GM23338 (cell line): ENCODE measurements around the gene CAMSAP3. TPM values are rescaled to one million over a fixed set of nuclear protein-coding genes. Genes with fewer than 3 reads are reported as not detected.

Experiments used
- ATAC-seq: fragments of 200-7000 bp; cut with Tn5 transposase; 3 replicates; pipeline ENCODE4 v1.9.1; 2020
- DNase-seq: peaks from one replicate; pipeline ENCODE4 v3.0.0-alpha.2; 2015; ENCODE audit warnings: low spot score
- H2AFZ ChIP-seq: fragments of 200-600 bp; sonication (generic); 2 replicates; pipeline ENCODE4 v1.8.0; 2016; ENCODE audit warnings: antibody characterized with exemption, mild to moderate bottlenecking, moderate library complexity
- H3F3A ChIP-seq: fragments of 200-600 bp; sonication (generic); replicated peaks from 2 replicates; pipeline ENCODE4 v1.8.0; 2017; ENCODE audit warnings: antibody characterized with exemption, mixed run types, low read depth
- H3K27ac ChIP-seq: fragments of 200-600 bp; sonication (generic); 2 replicates; pipeline ENCODE4 v1.6.1; 2016; ENCODE audit warnings: low read depth
- H3K27me3 ChIP-seq: fragments of 200-600 bp; sonication (generic); 2 replicates; pipeline ENCODE4 v1.8.0; 2016; ENCODE audit warnings: mild to moderate bottlenecking, mixed run types, moderate library complexity; ENCODE audit not compliant: insufficient read depth
- H3K36me3 ChIP-seq: fragments of 200-600 bp; sonication (generic); 2 replicates; pipeline ENCODE4 v1.8.0; 2016; ENCODE audit warnings: mild to moderate bottlenecking; ENCODE audit not compliant: insufficient read depth
- H3K4me1 ChIP-seq: fragments of 200-600 bp; sonication (generic); 2 replicates; pipeline ENCODE4 v1.8.0; 2016; ENCODE audit warnings: mild to moderate bottlenecking, moderate library complexity; ENCODE audit not compliant: insufficient read depth
- H3K4me2 ChIP-seq: fragments of 200-600 bp; sonication (generic); 2 replicates; pipeline ENCODE4 v1.7.1; 2017; ENCODE audit warnings: mixed run types
- H3K4me3 ChIP-seq: fragments of 200-600 bp; sonication (generic); 2 replicates; pipeline ENCODE4 v1.6.1; 2016; ENCODE audit warnings: mixed run types
- H3K79me2 ChIP-seq: fragments of 200-600 bp; sonication (generic); replicated peaks from 2 replicates; pipeline ENCODE4 v1.8.0; 2017; ENCODE audit warnings: mild to moderate bottlenecking; ENCODE audit not compliant: insufficient read depth
- H3K9me2 ChIP-seq: fragments of 200-600 bp; sonication (generic); 2 replicates; pipeline ENCODE4 v1.8.0; 2017; ENCODE audit not compliant: insufficient read depth
- H4K20me1 ChIP-seq: fragments of 200-600 bp; sonication (generic); replicated peaks from 2 replicates; pipeline ENCODE4 v1.8.0; 2017; ENCODE audit warnings: mild to moderate bottlenecking; ENCODE audit not compliant: insufficient read depth
- H3K27ac Mint-ChIP-seq: 2 replicates; pipeline ENCODE4 v1.8.0; 2020; ENCODE audit warnings: inconsistent platforms, mild to moderate bottlenecking, moderate library complexity, mixed read lengths
- H3K27me3 Mint-ChIP-seq: 3 replicates; pipeline ENCODE4 v1.8.0; 2022; ENCODE audit warnings: low read depth, mild to moderate bottlenecking, moderate library complexity, mixed read lengths, inconsistent platforms; ENCODE audit not compliant: insufficient read depth, poor library complexity
- H3K36me3 Mint-ChIP-seq: 3 replicates; pipeline ENCODE4 v1.8.0; 2021; ENCODE audit warnings: low read depth, mild to moderate bottlenecking, inconsistent platforms, moderate library complexity, mixed read lengths
- H3K4me1 Mint-ChIP-seq: 3 replicates; pipeline ENCODE4 v1.8.0; 2020; ENCODE audit warnings: mild to moderate bottlenecking, inconsistent platforms, mixed read lengths
- H3K4me3 Mint-ChIP-seq: 3 replicates; pipeline ENCODE4 v1.8.0; 2021; ENCODE audit warnings: moderate library complexity, mild to moderate bottlenecking, inconsistent platforms, mixed read lengths
- H3K9me3 Mint-ChIP-seq: 3 replicates; pipeline ENCODE4 v1.8.0; 2020; ENCODE audit warnings: moderate library complexity, mild to moderate bottlenecking, inconsistent platforms, mixed read lengths
- CREB1 ChIP-seq: fragments of 250-450 bp; sonication (Bioruptor Pico); IDR thresholded peaks from 2 replicates; pipeline ENCODE4 v1.5.0; 2020; ENCODE audit warnings: low read depth, mild to moderate bottlenecking, moderate library complexity
- CTCF ChIP-seq, 2 experiments: fragments of 200-600 bp in 1 of 2; sonication (generic) in 1 of 2; conservative IDR thresholded peaks; 2 replicates each; pipeline versions ENCODE4 v1.5.1 to v1.6.1; 2016 to 2017; ENCODE audit warnings: antibody characterized with exemption in 2 of 2, low read depth in 2 of 2, mild to moderate bottlenecking in 2 of 2, moderate library complexity in 1 of 2
- ETS1 ChIP-seq: IDR thresholded peaks from 2 replicates; pipeline ENCODE4 v1.6.1; 2016; ENCODE audit warnings: antibody characterized with exemption
- JUNB ChIP-seq: IDR thresholded peaks from one replicate; pipeline ENCODE4 v1.6.1; 2016; ENCODE audit warnings: antibody characterized with exemption; ENCODE audit not compliant: unreplicated experiment
- NANOG ChIP-seq: IDR thresholded peaks from 2 replicates; pipeline ENCODE4 v1.6.1; 2016; ENCODE audit warnings: antibody characterized with exemption, borderline replicate concordance
- REST ChIP-seq: IDR thresholded peaks from one replicate; pipeline ENCODE4 v1.6.1; 2018; ENCODE audit warnings: antibody characterized with exemption; ENCODE audit not compliant: unreplicated experiment
- ZNF331 ChIP-seq: fragments of 250-450 bp; sonication (Bioruptor Pico); IDR thresholded peaks from 2 replicates; pipeline ENCODE4 v1.5.0; 2020; ENCODE audit warnings: low read depth, mild to moderate bottlenecking, moderate library complexity
- polyA plus RNA-seq: library from polyadenylated mRNA; unstranded; fragments of >200 nt; fragmentation: Nextera tagmentation; extraction: Ambion mirVana; gene quantifications from 2 replicates; pipeline ENCODE4 v1.2.1, GENCODE V29; 2016
- total RNA-seq: library from RNA; depleted of rRNA; stranded (reverse); fragments of >200 nt; shearing (Covaris generic); gene quantifications from 2 replicates; pipeline ENCODE4 v1.2.3, GENCODE V29; 2014

The CAMSAP3 gene
- total and polyA plus RNA-seq, 2 experiments from 2014 or later = 6.4 to 32.2 TPM

- no peak for TF ChIP-seq REST
These were observed 5.4 kb upstream of the CAMSAP3 start (continued) for GRCh38 chr19:7590256-7590655.

GRCh38 chr19:7596211-7596937 is 711 bp downstream of the CAMSAP3 start:
- H3K27ac Mint-ChIP-seq = no peak overlapping the region
- peaks cover 12% of the 10 kb centered on the region for H3K27me3 Mint-ChIP-seq
- peak overlapping the region; percentile 96 for H3K4me2 ChIP-seq
- TF ChIP-seq REST (no peak), ZNF331 (CRISPR knock-in tag) (no peak), NANOG (no peak), CTCF (conservative IDR thresholded peaks at IDR 0.05; ENCODE audit: low read depth in 2 of 2) (no peak; a peak in 1 of 4 replicates), CREB1 (CRISPR knock-in tag) (no peak), ETS1 (no peak), JUNB (no peak)

More at GRCh38 chr19:7596211-7596937, 711 bp downstream of the CAMSAP3 start:
- H3K27ac ChIP-seq = no peak overlapping the region
- H3K79me2 ChIP-seq = peaks cover 24% of the 10 kb centered on the region
- ATAC-seq (peak; percentile 26), DNase-seq (peak; percentile 48)
- peaks cover 15% of the 10 kb centered on the region for H4K20me1 ChIP-seq
- 0 out of 2 replicates have a peak, but pooled peaks cover 2% of the 10 kb centered on the region for H3F3A ChIP-seq
- peaks cover 6% of the 10 kb centered on the region; the same call in 1 of the 2 replicates for H3K27me3 ChIP-seq
- no peaks in the 10 kb centered on the region for H3K9me2 ChIP-seq
- peaks cover 16% of the 10 kb centered on the region for H3K4me1 Mint-ChIP-seq
- H3K4me3 ChIP-seq = peak overlapping the region; percentile 87
- H3K9me3 Mint-ChIP-seq = no peaks in the 10 kb centered on the region
- peak overlapping the region; percentile 69; the same call in 1 of the 2 replicates for H2AFZ ChIP-seq
- peak overlapping the region; percentile 76 for H3K4me3 Mint-ChIP-seq
- peaks cover 9% of the 10 kb centered on the region for H3K4me1 ChIP-seq
- no peaks in the 10 kb centered on the region for H3K36me3 ChIP-seq
- H3K36me3 Mint-ChIP-seq = peaks cover 9% of the 10 kb centered on the region; the same call in 2 of the 3 replicates
